GM23338 (cell line): ENCODE results near the gene TCP11. TPM values are rescaled to one million over a fixed set of nuclear protein-coding genes. Genes with fewer than 3 reads are reported as not detected.
A peak's percentile ranks its signal among the peaks of the same experiment; 100 is the strongest.

ENCODE experiments used
- ATAC-seq: fragments of 200-7000 bp; cut with Tn5 transposase; 3 replicates; pipeline ENCODE4 v1.9.1; 2020
- DNase-seq: peaks from one replicate; pipeline ENCODE4 v3.0.0-alpha.2; 2015; ENCODE audit warnings: low spot score
- H2AFZ ChIP-seq: fragments of 200-600 bp; sonication (generic); 2 replicates; pipeline ENCODE4 v1.8.0; 2016; ENCODE audit warnings: antibody characterized with exemption, mild to moderate bottlenecking, moderate library complexity
- H3F3A ChIP-seq: fragments of 200-600 bp; sonication (generic); replicated peaks from 2 replicates; pipeline ENCODE4 v1.8.0; 2017; ENCODE audit warnings: antibody characterized with exemption, mixed run types, low read depth
- H3K27ac ChIP-seq: fragments of 200-600 bp; sonication (generic); 2 replicates; pipeline ENCODE4 v1.6.1; 2016; ENCODE audit warnings: low read depth
- H3K27me3 ChIP-seq: fragments of 200-600 bp; sonication (generic); 2 replicates; pipeline ENCODE4 v1.8.0; 2016; ENCODE audit warnings: mild to moderate bottlenecking, mixed run types, moderate library complexity; ENCODE audit not compliant: insufficient read depth
- H3K36me3 ChIP-seq: fragments of 200-600 bp; sonication (generic); 2 replicates; pipeline ENCODE4 v1.8.0; 2016; ENCODE audit warnings: mild to moderate bottlenecking; ENCODE audit not compliant: insufficient read depth
- H3K4me1 ChIP-seq: fragments of 200-600 bp; sonication (generic); 2 replicates; pipeline ENCODE4 v1.8.0; 2016; ENCODE audit warnings: mild to moderate bottlenecking, moderate library complexity; ENCODE audit not compliant: insufficient read depth
- H3K4me2 ChIP-seq: fragments of 200-600 bp; sonication (generic); 2 replicates; pipeline ENCODE4 v1.7.1; 2017; ENCODE audit warnings: mixed run types
- H3K4me3 ChIP-seq: fragments of 200-600 bp; sonication (generic); 2 replicates; pipeline ENCODE4 v1.6.1; 2016; ENCODE audit warnings: mixed run types
- H3K79me2 ChIP-seq: fragments of 200-600 bp; sonication (generic); replicated peaks from 2 replicates; pipeline ENCODE4 v1.8.0; 2017; ENCODE audit warnings: mild to moderate bottlenecking; ENCODE audit not compliant: insufficient read depth
- H3K9me2 ChIP-seq: fragments of 200-600 bp; sonication (generic); 2 replicates; pipeline ENCODE4 v1.8.0; 2017; ENCODE audit not compliant: insufficient read depth
- H4K20me1 ChIP-seq: fragments of 200-600 bp; sonication (generic); replicated peaks from 2 replicates; pipeline ENCODE4 v1.8.0; 2017; ENCODE audit warnings: mild to moderate bottlenecking; ENCODE audit not compliant: insufficient read depth
- H3K27ac Mint-ChIP-seq: 2 replicates; pipeline ENCODE4 v1.8.0; 2020; ENCODE audit warnings: inconsistent platforms, mild to moderate bottlenecking, moderate library complexity, mixed read lengths
- H3K27me3 Mint-ChIP-seq: 3 replicates; pipeline ENCODE4 v1.8.0; 2022; ENCODE audit warnings: low read depth, mild to moderate bottlenecking, moderate library complexity, mixed read lengths, inconsistent platforms; ENCODE audit not compliant: insufficient read depth, poor library complexity
- H3K36me3 Mint-ChIP-seq: 3 replicates; pipeline ENCODE4 v1.8.0; 2021; ENCODE audit warnings: low read depth, mild to moderate bottlenecking, inconsistent platforms, moderate library complexity, mixed read lengths
- H3K4me1 Mint-ChIP-seq: 3 replicates; pipeline ENCODE4 v1.8.0; 2020; ENCODE audit warnings: mild to moderate bottlenecking, inconsistent platforms, mixed read lengths
- H3K4me3 Mint-ChIP-seq: 3 replicates; pipeline ENCODE4 v1.8.0; 2021; ENCODE audit warnings: moderate library complexity, mild to moderate bottlenecking, inconsistent platforms, mixed read lengths
- H3K9me3 Mint-ChIP-seq: 3 replicates; pipeline ENCODE4 v1.8.0; 2020; ENCODE audit warnings: moderate library complexity, mild to moderate bottlenecking, inconsistent platforms, mixed read lengths
- CREB1 ChIP-seq: fragments of 250-450 bp; sonication (Bioruptor Pico); IDR thresholded peaks from 2 replicates; pipeline ENCODE4 v1.5.0; 2020; ENCODE audit warnings: low read depth, mild to moderate bottlenecking, moderate library complexity
- CTCF ChIP-seq, 2 experiments: fragments of 200-600 bp in 1 of 2; sonication (generic) in 1 of 2; conservative IDR thresholded peaks; 2 replicates each; pipeline versions ENCODE4 v1.5.1 to v1.6.1; 2016 to 2017; ENCODE audit warnings: antibody characterized with exemption in 2 of 2, low read depth in 2 of 2, mild to moderate bottlenecking in 2 of 2, moderate library complexity in 1 of 2
- EZH2phosphoT487 ChIP-seq: fragments of 200-600 bp; sonication (generic); IDR thresholded peaks from one replicate; pipeline ENCODE4 v1.8.1; 2018; ENCODE audit warnings: antibody characterized with exemption; ENCODE audit not compliant: unreplicated experiment
- JUNB ChIP-seq: IDR thresholded peaks from one replicate; pipeline ENCODE4 v1.6.1; 2016; ENCODE audit warnings: antibody characterized with exemption; ENCODE audit not compliant: unreplicated experiment
- NANOG ChIP-seq: IDR thresholded peaks from 2 replicates; pipeline ENCODE4 v1.6.1; 2016; ENCODE audit warnings: antibody characterized with exemption, borderline replicate concordance
- POLR2AphosphoS5 ChIP-seq: IDR thresholded peaks from 2 replicates; pipeline ENCODE4 v1.6.1; 2016; ENCODE audit warnings: antibody characterized with exemption, low read depth
- REST ChIP-seq: IDR thresholded peaks from one replicate; pipeline ENCODE4 v1.6.1; 2018; ENCODE audit warnings: antibody characterized with exemption; ENCODE audit not compliant: unreplicated experiment
- STAT1 ChIP-seq: IDR thresholded peaks from one replicate; pipeline ENCODE4 v1.6.1; 2016; ENCODE audit warnings: antibody characterized with exemption; ENCODE audit not compliant: unreplicated experiment
- ZNF331 ChIP-seq: fragments of 250-450 bp; sonication (Bioruptor Pico); IDR thresholded peaks from 2 replicates; pipeline ENCODE4 v1.5.0; 2020; ENCODE audit warnings: low read depth, mild to moderate bottlenecking, moderate library complexity
- polyA plus RNA-seq: library from polyadenylated mRNA; unstranded; fragments of >200 nt; fragmentation: Nextera tagmentation; extraction: Ambion mirVana; gene quantifications from 2 replicates; pipeline ENCODE4 v1.2.1, GENCODE V29; 2016
- total RNA-seq: library from RNA; depleted of rRNA; stranded (reverse); fragments of >200 nt; shearing (Covaris generic); gene quantifications from 2 replicates; pipeline ENCODE4 v1.2.3, GENCODE V29; 2014

Gene TCP11
- total and polyA plus RNA-seq, 2 experiments from 2014 or later: not detected

GRCh38 chr6:35090734-35091133, 50.4 kb downstream of the TCP11 start:
- Histone ChIP-seq H2AFZ (no peak overlapping the region), H3F3A (no peaks in the 10 kb centered on the region; the same call in 1 of the 2 replicates), H3K36me3 (peaks cover 3% of the 10 kb centered on the region; the same call in 1 of the 2 replicates), H3K4me1 (peaks cover 1% of the 10 kb centered on the region), H3K27ac (no peak overlapping the region), H3K79me2 (no peaks in the 10 kb centered on the region), H3K9me2 (no peaks in the 10 kb centered on the region; the same call in 1 of the 2 replicates), H3K4me2 (no peak overlapping the region), H3K27me3 (no peaks in the 10 kb centered on the region), H3K4me3 (no peak overlapping the region), H4K20me1 (no peaks in the 10 kb centered on the region)
- DNase-seq: no peak
- H3K27me3 Mint-ChIP-seq: no peaks in the 10 kb centered on the region
- H3K9me3 Mint-ChIP-seq: no peaks in the 10 kb centered on the region
- peaks cover 37% of the 10 kb centered on the region for H3K4me1 Mint-ChIP-seq
- H3K4me3 Mint-ChIP-seq: no peak overlapping the region
- TF ChIP-seq NANOG (no peak), JUNB (no peak), ZNF331 (CRISPR knock-in tag) (no peak), CTCF (conservative IDR thresholded peaks at IDR 0.05; ENCODE audit: low read depth in 2 of 2) (no peak)
- H3K36me3 Mint-ChIP-seq: peaks cover 18% of the 10 kb centered on the region
- no peak for ATAC-seq
- H3K27ac Mint-ChIP-seq: no peak overlapping the region

GRCh38 chr6:35089935-35090505, 51.1 kb downstream of the TCP11 start:
- H3K4me2 ChIP-seq: no peak overlapping the region
- ATAC-seq (no peak), DNase-seq (no peak)
- peaks cover under 1% of the 10 kb centered on the region for H3K27me3 Mint-ChIP-seq
- H3K27me3 ChIP-seq: no peaks in the 10 kb centered on the region
- H3K9me3 Mint-ChIP-seq: no peaks in the 10 kb centered on the region
- TF ChIP-seq POLR2AphosphoS5: no peak
- H4K20me1 ChIP-seq: no peaks in the 10 kb centered on the region
- H3K4me1 ChIP-seq: no peaks in the 10 kb centered on the region; the same call in 1 of the 2 replicates
- H3K27ac Mint-ChIP-seq: no peak overlapping the region
- no peaks in the 10 kb centered on the region; the same call in 1 of the 2 replicates for H3F3A ChIP-seq
- H3K4me3 Mint-ChIP-seq: no peak overlapping the region
- no peak overlapping the region for H3K4me3 ChIP-seq
- H3K27ac ChIP-seq: peak overlapping the region; percentile 66; the same call in 1 of the 2 replicates
- H3K36me3 ChIP-seq: peaks cover 3% of the 10 kb centered on the region; the same call in 1 of the 2 replicates
- peaks cover 21% of the 10 kb centered on the region for H3K36me3 Mint-ChIP-seq
- H3K79me2 ChIP-seq: no peaks in the 10 kb centered on the region
- H3K4me1 Mint-ChIP-seq: peaks cover 32% of the 10 kb centered on the region
- H2AFZ ChIP-seq: no peak overlapping the region
- no peaks in the 10 kb centered on the region; the same call in 1 of the 2 replicates for H3K9me2 ChIP-seq

GRCh38 chr6:35089216-35089934, 51.8 kb downstream of the TCP11 start:
- Mint-ChIP-seq H3K4me3 (no peak overlapping the region), H3K4me1 (peaks cover 28% of the 10 kb centered on the region), H3K36me3 (peaks cover 22% of the 10 kb centered on the region), H3K9me3 (no peaks in the 10 kb centered on the region), H3K27ac (no peak overlapping the region), H3K27me3 (peaks cover 6% of the 10 kb centered on the region)
- H4K20me1 ChIP-seq: no peaks in the 10 kb centered on the region
- no peak for DNase-seq
- H3K79me2 ChIP-seq: no peaks in the 10 kb centered on the region
- H3K27me3 ChIP-seq: no peaks in the 10 kb centered on the region
- peaks cover 3% of the 10 kb centered on the region; the same call in 1 of the 2 replicates for H3K36me3 ChIP-seq
- ATAC-seq: no peak
- no peak overlapping the region for H3K4me2 ChIP-seq
- H3K4me3 ChIP-seq: no peak overlapping the region
- H3K27ac ChIP-seq: peak overlapping the region; percentile 66; the same call in 1 of the 2 replicates
- no peaks in the 10 kb centered on the region; the same call in 1 of the 2 replicates for H3F3A ChIP-seq
- no peaks in the 10 kb centered on the region; the same call in 1 of the 2 replicates for H3K4me1 ChIP-seq
- no peak overlapping the region for H2AFZ ChIP-seq
- H3K9me2 ChIP-seq: no peaks in the 10 kb centered on the region; the same call in 1 of the 2 replicates
- no peak for TF ChIP-seq ZNF331 (CRISPR knock-in tag)
- TF ChIP-seq POLR2AphosphoS5: no peak
- no peak for TF ChIP-seq CREB1 (CRISPR knock-in tag)
- no peak for TF ChIP-seq CTCF (conservative IDR thresholded peaks at IDR 0.05; ENCODE audit: low read depth in 2 of 2)
- no peak for TF ChIP-seq EZH2phosphoT487
- TF ChIP-seq JUNB: no peak
- no peak for TF ChIP-seq STAT1
- no peak for TF ChIP-seq NANOG
- no peak for TF ChIP-seq REST
